HG02981 (cell line): ENCODE data around the gene PDHX.
"Not testable (repeated sequence)": the region's sequence is repeated elsewhere in the genome, so short reads cannot be mapped to it uniquely, and the experiment has no call there.

Source experiments
- ATAC-seq: cut with Tn5 transposase; IDR thresholded peaks from one replicate; pipeline ENCODE4 v1.9.1; 2021; ENCODE audit warnings: mild to moderate bottlenecking, moderate library complexity; ENCODE audit not compliant: unreplicated experiment

PDHX gene

GRCh38 chr11:35013514-35014233 lies 97.3 kb downstream of the PDHX start:
- ATAC-seq: peak; percentile 34

GRCh38 chr11:35014346-35014745 lies 97.9 kb downstream of the PDHX start:
- no peak for ATAC-seq

- ATAC-seq: no peak
Measured at GRCh38 chr11:35015621-35016387, 99.4 kb downstream of the PDHX start.

DNA sequence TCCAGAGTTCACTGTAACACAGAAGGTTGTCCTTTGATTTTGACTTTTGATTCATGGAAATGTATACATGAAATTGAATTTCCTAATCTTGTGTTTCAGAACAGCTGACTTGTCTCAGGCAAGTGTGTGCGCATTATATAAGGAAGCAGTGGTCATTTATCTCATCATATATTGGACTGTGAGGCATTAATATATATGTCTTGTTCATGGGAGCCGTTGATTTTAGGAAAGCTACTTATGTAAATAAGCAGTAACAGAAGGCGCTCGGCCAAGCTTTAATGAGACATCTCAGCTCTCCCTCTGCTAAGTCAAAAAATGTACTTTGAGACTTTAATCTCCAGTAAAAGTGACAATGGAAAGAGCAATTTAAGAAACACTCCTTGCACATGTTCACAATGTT lies 100.5 kb downstream of the PDHX start:
- ATAC-seq: no peak

- no peak for ATAC-seq
Measured at GRCh38 chr11:35017528-35018342, 101.3 kb downstream of the PDHX start.

GRCh38 chr11:35021589-35021988 lies 105.2 kb downstream of the PDHX start:
- ATAC-seq: no peak

GRCh38 chr11:35023940-35024339 lies 107.5 kb downstream of the PDHX start:
- ATAC-seq: not testable (repeated sequence)

DNA sequence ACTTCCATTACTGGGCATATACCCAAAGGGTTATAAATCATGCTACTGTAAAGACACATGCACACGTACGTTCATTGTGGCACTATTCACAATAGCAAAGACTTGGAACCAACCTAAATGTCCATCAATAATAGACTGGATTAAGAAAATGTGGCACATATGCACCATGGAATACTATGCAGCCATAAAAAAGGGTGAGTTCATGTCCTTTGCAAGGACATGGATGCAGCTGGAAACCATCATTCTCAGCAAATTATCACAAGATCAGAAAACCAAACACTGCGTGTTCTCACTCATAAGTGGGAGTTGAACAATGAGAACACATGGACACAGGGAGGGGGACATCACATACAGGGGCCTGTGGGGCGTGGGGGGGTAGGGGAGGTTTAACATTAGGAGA lies 111.6 kb downstream of the PDHX start:
- not testable (repeated sequence) for ATAC-seq

GRCh38 chr11:35029979-35030682 lies 113.7 kb downstream of the PDHX start:
- ATAC-seq: peak; percentile 65

DNA sequence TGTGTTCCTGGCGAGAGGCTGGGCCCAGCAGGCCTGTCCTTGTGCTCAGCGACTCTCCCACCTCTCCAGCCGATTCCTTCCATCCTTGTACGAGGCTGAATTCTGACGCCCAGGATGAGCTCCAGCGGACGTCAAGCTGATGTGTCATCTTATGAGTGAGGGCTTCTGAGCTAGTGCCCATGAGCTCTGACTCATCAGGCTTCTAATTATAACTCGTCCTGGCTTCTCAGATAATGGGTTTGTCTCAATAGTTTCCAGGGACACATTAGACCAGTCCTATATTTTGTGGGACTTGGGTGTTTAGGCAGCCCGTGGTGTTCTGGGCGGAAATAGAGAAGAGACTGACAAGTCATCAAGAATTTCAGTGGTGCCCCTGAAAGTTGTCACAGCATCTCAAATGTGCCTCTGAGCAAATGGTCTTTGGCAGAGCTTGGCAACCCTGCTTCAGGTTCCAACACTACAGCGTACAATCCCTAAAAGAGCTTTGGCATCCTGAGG lies 114.3 kb downstream of the PDHX start:
- no peak for ATAC-seq

- no peak for ATAC-seq
Measured at GRCh38 chr11:35031346-35031745, 114.9 kb downstream of the PDHX start.

- ATAC-seq: no peak
Measured at GRCh38 chr11:35031867-35032266, 115.4 kb downstream of the PDHX start.

DNA sequence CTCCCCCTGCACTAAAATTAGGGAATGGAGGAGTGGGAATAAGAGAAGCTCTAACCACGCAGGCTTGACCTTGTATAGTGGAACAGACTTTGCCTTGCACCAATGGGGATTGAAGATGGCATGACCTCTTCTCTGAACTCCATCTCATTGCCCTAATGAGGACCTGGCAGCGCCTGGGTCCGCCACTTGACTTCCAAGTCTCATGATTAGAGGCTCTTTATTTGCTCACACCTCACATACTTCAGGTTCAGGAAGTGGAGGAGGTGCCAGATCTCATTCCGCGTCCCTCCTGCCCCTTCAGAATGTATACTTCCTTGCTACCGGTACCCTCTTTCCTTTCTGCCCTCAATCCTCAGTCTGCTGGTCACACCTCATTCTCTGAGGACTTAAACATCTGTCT lies 116.6 kb downstream of the PDHX start:
- no peak for ATAC-seq

GRCh38 chr11:35034401-35034800 lies 118.0 kb downstream of the PDHX start:
- ATAC-seq: no peak

- peak; percentile 36 for ATAC-seq
Measured at GRCh38 chr11:35035894-35036408, 119.5 kb downstream of the PDHX start.

DNA sequence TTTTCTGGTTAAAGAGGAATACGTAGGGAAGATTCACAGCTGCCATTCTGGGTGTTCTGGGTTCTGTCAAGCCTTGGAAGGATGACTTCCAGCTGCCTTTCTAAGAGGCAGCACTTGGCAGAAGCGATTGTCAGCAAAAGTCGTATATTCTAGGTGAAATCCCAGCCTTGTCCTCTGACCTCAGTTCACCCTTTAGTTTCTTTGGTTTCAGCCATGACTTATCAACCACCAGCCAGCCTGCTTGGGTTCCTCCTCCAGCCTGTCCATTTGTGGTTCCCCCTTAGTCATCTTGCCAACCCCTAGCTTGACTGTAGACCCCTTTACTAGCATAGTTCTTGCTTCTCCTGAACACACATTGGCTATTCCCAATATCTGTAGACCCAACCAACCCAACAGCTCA lies 120.2 kb downstream of the PDHX start:
- no peak for ATAC-seq

- ATAC-seq: no peak
Measured at GRCh38 chr11:35038211-35038928, 122.0 kb downstream of the PDHX start.

GRCh38 chr11:35039076-35039475 lies 122.7 kb downstream of the PDHX start:
- ATAC-seq: no peak

DNA sequence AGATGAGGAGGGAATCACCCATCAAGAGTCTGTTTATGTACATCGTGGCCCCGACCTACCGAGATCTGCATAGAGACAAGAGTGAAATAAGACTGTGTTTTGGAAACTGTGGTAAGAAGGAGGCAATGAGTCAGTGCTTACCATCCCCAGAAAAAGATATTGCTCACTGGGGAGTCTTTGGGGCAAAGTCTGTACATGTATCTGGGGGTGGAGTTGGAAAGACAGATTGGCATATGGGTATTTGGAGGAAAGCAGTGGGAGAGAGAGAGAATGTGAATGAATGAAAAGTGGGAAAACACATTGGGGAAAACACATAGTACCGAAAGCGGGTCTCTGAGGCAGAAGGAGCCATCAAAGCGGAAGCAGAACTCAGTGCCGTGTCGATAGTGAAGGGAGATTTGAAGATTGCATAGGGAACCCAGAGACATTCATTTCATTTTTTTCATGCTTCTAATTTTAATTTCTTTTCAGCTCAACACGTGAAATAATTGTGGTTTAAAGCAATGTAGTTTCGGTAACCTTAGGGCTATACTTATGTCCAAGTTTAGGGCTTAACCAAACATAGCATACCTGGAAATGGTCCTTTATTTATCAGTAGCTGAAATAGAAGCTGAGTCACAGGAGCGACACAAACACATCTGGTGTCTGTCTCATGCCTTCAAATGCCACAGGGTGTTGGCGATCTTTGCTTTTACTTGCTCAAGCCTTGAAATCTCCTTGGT lies 124.0 kb downstream of the PDHX start:
- peak; percentile 64 for ATAC-seq
